GM18909 (cell line): Measurements from ENCODE around the gene EHMT1.

ENCODE experiments used
- ATAC-seq: cut with Tn5 transposase; IDR thresholded peaks from one replicate; pipeline ENCODE4 v1.9.1; 2021; ENCODE audit warnings: mild to moderate bottlenecking; ENCODE audit not compliant: unreplicated experiment, poor library complexity

EHMT1 gene

DNA sequence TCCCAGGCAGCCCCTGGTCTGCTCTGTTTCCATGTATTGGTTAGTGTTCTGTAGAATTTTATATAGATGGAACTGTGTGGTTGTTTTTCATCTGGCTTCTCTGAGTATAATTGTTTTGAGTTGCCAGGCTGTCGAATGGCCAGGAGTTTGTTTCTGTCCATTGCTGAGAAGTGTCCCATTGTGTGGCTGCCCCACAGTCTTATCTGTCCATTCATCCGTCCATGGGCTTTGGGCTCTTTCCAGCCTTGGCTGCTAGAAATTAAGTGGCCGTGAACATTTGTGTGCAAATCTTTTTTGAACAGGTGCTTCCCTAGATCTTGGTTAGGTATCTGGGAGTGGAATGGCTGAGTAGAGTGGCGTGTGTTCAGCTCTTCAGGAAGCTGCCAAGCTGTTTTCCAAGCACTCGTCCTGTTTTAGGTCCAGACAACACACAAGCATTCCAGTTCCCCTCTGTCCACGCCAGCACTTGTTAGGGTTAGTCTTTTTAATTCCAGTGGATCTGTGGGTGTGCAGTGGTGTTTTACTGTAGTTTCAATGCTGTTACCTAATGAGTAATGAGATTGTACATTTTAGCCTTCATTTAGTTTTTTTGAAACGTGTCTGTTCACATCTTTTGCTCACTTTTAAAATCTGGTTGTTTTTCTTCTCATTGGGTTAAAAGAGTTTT, 136.6 kb downstream of the EHMT1 start:
- ATAC-seq: no peak

DNA sequence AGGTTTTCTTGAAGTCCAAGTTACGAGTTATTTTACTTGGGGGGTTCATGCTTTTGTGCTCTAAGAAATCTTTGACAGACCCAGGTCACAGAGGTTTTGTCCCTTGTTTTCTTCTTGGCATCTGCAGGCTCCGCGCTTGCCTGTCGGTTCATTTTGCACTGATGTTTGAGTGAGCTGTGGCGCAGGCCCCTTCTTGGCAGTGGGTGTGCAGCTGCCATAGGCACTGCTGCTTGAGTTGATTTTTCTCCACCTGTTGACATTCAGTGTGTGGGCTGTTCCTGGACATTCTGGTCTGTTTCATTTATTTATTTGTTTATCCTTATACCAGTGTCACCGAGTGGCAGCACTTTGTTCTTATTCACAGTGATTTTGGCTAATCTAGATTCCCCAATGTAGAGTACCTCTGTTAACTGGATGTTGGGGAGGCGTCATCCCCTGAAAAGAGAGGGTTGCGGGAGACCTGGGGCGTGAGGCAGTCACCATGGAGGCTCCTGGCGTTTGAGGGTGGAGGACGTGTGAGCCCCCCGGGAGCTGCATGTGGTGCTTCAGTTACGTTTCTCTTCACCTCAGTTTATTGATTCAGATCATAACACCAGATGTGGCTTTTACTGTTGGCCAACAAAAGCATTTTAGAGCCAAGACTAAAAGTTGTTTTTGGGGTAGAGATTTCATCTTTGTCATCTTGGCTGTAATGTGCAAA, 137.4 kb downstream of the EHMT1 start:
- no peak for ATAC-seq

GRCh38 chr9:137757139-137757538, 138.3 kb downstream of the EHMT1 start:
- ATAC-seq: no peak

GRCh38 chr9:137757613-137758029, 138.8 kb downstream of the EHMT1 start:
- ATAC-seq: peak; percentile 37

DNA sequence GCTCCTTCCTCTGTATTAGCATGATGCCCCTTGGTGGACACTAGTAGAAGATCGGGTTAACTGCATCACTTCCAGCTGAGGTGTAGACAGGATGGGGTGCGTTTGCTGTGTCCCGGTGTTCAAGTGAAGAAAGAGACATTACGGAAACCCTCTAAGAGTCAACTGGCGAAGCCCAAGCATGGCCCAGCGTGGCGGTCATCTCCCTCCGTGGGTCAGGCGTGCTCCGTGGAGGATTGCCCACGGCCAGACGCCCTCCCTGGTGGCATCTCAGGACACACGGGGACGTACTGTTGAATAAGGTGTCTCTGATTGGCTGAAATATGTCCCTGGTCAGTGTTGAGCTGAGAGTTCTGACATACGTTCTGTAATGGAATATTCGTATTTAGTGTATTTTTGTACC, 139.3 kb downstream of the EHMT1 start:
- no peak for ATAC-seq

GRCh38 chr9:137759117-137759516, 140.3 kb downstream of the EHMT1 start:
- ATAC-seq: no peak

- ATAC-seq: no peak
These were observed 141.0 kb downstream of the EHMT1 start for GRCh38 chr9:137759649-137760321.

- ATAC-seq: no peak
These were observed 141.6 kb downstream of the EHMT1 start for GRCh38 chr9:137760426-137760825.

DNA sequence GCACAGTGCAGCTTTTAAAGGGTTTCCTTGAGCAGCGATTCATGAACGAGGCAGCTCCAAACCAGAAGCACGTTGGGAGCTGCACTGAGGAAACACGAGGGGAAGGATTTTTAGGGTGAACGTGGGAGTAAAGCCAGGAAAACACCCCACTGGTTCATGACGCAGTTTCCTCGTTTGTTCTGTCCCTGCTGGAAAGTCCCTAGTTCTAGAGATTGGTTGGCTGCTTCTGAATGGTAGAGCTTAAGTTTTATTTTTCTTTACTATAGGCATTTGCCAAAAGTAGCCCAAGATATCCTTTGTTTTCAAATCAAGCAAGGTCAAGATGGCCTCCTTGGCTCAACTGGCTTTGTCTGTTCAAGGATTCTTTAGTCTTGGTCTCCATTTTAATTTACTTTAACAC, 142.2 kb downstream of the EHMT1 start:
- no peak for ATAC-seq

- no peak for ATAC-seq
These were observed 143.0 kb downstream of the EHMT1 start for GRCh38 chr9:137761793-137762192.

GRCh38 chr9:137762414-137763061, 143.7 kb downstream of the EHMT1 start:
- peak; percentile 61 for ATAC-seq

DNA sequence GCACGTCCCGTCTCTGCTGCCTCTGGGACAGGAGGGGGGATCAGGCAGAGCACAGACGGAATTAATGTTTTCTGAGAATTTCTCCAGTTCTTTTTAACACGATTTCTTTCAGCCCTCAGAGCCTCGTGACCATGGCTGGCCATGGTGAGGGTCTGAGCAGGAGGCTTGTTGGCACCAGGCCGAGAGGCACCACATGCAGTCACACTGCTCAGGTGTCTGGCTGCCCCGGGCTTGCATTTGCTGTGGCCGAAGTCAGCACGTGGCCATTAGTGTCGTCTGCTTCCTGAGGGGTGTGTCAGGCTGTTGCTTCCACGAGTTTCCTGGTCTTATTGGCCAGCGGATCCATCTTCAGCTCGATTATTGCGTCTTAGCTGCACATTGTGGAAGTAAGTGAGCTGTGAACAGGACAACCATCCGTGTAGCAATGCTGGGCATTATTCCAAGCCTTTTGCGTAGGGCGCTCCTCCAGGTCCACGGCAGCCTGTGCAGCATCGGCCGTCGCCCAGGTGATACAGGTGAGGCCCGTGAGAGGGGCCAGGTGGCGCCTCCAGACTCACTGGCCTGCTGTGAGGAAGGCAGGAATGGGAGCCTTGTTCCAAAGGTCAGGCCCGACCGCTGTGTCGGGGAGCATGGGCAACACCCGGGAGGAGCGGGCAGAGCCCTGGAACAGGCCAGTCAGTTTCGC, 144.6 kb downstream of the EHMT1 start:
- no peak for ATAC-seq

- no peak for ATAC-seq
These were observed 145.4 kb downstream of the EHMT1 start for GRCh38 chr9:137764171-137764671.

DNA sequence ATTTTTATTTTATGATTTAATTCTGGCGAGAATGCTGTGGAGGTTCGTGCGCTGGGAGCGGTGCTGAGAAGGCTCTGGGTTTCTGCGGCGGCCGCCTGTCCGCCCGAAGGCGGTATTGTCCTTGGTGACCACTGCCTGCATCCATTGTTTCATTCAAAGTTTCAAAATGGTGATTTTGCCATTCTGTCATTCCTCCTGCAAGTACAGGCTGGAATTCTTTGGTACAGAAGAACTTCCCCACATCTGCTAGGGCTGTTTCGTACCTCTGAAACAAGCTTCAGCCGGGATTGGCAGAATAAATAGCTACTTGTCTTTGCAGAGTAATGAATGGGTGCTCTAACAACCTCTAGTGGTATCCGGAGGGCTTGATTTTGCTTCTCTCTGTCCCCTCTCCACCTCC, 146.2 kb downstream of the EHMT1 start:
- no peak for ATAC-seq

DNA sequence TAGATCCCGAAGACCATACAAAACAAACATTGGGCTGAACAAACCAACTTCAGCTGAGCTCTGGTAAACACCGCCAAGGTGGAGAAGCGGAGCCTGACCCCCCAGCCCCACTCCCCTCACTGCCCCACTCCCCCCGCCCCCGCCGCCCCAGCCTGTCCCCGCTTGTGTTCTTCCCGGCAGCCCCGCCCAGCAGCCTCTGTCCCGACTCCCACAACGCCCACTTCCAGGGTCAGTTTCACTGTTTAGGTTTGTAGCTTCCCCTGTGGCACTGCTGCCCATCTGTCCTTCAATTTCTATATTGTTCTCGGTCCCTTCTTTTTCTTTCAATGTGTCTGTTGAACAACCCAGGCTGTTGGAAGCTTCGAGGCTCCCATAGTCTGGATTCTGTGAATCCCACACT, 146.7 kb downstream of the EHMT1 start:
- ATAC-seq: no peak

GRCh38 chr9:137771580-137771979, 152.8 kb downstream of the EHMT1 start:
- ATAC-seq: no peak

DNA sequence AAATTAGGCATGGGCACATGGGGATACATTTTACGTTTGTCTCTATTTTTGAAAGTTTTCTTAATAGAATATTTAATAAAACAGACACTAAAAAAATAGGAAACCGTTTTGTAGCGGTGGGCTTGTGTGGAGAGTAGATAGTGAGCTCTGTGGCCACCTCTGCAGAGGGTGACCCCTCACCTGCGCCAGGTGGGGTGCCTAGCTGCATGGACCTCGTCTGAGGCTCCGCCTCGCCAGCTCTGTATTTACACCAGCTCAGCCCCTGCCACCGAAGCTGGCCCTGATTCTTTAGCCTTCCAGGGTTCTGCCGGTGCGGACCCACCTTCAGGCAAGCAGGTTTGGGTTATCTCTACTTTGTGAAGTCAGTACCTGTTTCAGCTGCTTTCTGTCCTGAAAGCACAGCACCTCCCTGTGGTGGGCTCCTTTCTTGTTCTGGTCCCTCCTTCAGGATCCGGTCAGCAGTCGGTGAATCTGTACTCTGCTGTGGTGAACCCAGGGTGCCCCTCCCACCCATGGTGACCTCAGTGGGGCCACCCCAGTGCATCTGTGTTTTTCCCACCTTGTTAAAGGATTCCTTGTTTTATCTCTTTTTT, 153.6 kb downstream of the EHMT1 start:
- no peak for ATAC-seq

- no peak for ATAC-seq
These were observed 156.1 kb downstream of the EHMT1 start for GRCh38 chr9:137774775-137775386.

DNA sequence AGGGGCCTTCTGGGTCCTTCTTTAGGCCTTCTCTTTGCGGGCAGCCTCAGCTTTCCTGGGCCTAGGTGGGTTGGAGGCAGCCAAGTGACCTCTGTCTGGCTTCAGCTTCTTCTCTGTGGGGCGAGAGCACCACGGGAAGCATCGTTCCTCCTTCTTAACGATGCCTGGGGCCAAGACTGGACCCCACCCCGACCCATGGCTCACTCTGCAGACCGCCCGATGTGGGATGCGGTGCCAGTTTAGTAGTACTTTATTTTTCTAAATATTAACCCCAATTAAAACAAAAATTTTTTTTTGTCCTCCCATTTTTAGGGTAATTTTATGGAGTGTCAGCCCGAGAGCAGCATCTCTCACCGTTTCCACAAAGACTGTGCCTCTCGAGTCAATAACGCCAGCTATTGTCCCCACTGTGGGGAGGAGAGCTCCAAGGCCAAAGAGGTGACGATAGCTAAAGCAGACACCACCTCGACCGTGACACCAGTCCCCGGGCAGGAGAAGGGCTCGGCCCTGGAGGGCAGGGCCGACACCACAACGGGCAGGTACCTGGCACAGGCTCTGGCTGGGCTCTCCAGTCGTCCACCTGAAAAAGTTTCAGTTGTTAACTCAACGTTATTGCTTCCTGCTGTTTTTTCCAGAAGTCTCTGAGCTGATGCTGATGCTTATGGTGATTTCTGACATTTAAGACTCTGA, 157.6 kb downstream of the EHMT1 start:
- no peak for ATAC-seq
